H1 (cell line): ENCODE measurements around the gene SRPRB. TPM values are rescaled to one million over a fixed set of nuclear protein-coding genes. Genes with fewer than 3 reads are reported as not detected.

Experiments
- CTCF ChIA-PET: fragments of 300-600 bp; sonication (Branson Sonifier 250); formaldehyde crosslinking; loops from one replicate; lab custom pipeline; 2021; ENCODE audit not compliant: partially characterized antibody; lab: Charles Lee
- POLR2A ChIA-PET: fragments of 300-600 bp; sonication (Branson Sonifier 250); formaldehyde crosslinking; loops from one replicate; lab custom pipeline; 2021; ENCODE audit warnings: inconsistent platforms; ENCODE audit not compliant: partially characterized antibody; lab: Charles Lee
- DNase-seq, 2 experiments: peaks; one replicate each; pipeline versions ENCODE4 v3.0.0 to v3.0.0-alpha.2; 2010 to 2022; ENCODE audit warnings: low spot score in 2 of 2, low read depth in 1 of 2, mixed read lengths in 1 of 2
- FAIRE-seq: peaks from 2 replicates; lab custom pipeline; 2011; peaks lifted over from hg19 to GRCh38; lab: Jason Lieb, UNC
- H2AFZ ChIP-seq: 2 replicates; pipeline ENCODE4 v1.8.1; 2012; ENCODE audit warnings: low read length, inconsistent platforms
- H2AK5ac ChIP-seq: 2 replicates; pipeline ENCODE4 v1.6.1; 2013; ENCODE audit warnings: low read depth, low read length
- H2BK120ac ChIP-seq: replicated peaks from 2 replicates; pipeline ENCODE3; 2013; ENCODE audit warnings: low read depth, low read length, inconsistent platforms
- H2BK12ac ChIP-seq: 2 replicates; pipeline ENCODE4 v1.6.1; 2013; ENCODE audit warnings: low read depth, low read length
- H2BK15ac ChIP-seq: 2 replicates; pipeline ENCODE4 v1.6.1; 2013; ENCODE audit warnings: low read length
- H2BK20ac ChIP-seq: 2 replicates; pipeline ENCODE4 v1.6.1; 2013; ENCODE audit warnings: low read length
- H2BK5ac ChIP-seq: 2 replicates; pipeline ENCODE4 v1.6.1; 2013; ENCODE audit warnings: low read depth, low read length
- H3K14ac ChIP-seq: 2 replicates; pipeline ENCODE4 v1.6.1; 2013; ENCODE audit warnings: inconsistent platforms; ENCODE audit not compliant: insufficient read length
- H3K18ac ChIP-seq: 2 replicates; pipeline ENCODE4 v1.6.1; 2013; ENCODE audit warnings: low read length; ENCODE audit errors: extremely low read depth
- H3K23ac ChIP-seq: 2 replicates; pipeline ENCODE4 v1.6.1; 2013; ENCODE audit warnings: inconsistent platforms; ENCODE audit not compliant: insufficient read length
- H3K23me2 ChIP-seq: 2 replicates; pipeline ENCODE4 v1.6.1; 2013; ENCODE audit warnings: low read depth, low read length
- H3K27ac ChIP-seq: 2 replicates; pipeline ENCODE4 v1.6.1; 2011; ENCODE audit warnings: low read depth, low read length, inconsistent platforms
- H3K27me3 ChIP-seq, 4 experiments: replicated peaks in 1 of 4; 1 replicate in 1 of 4; 2 replicates in 3 of 4; pipeline versions ENCODE4 v1.6.1 to v1.8.1; 2011 to 2013; ENCODE audit warnings: low read length in 3 of 4, mild to moderate bottlenecking in 3 of 4, inconsistent platforms in 2 of 4, mixed read lengths in 2 of 4, moderate library complexity in 1 of 4; ENCODE audit not compliant: control insufficient read depth in 3 of 4, insufficient read depth in 3 of 4; ENCODE audit errors: extremely low read depth in 1 of 4
- H3K36me3 ChIP-seq, 4 experiments: 2 replicates each; pipeline versions ENCODE4 v1.6.1 to v1.8.1; 2011 to 2013; ENCODE audit warnings: mild to moderate bottlenecking in 4 of 4, low read length in 3 of 4, moderate library complexity in 2 of 4, control low read depth in 1 of 4, inconsistent platforms in 1 of 4; ENCODE audit not compliant: insufficient read depth in 4 of 4, control insufficient read depth in 2 of 4
- H3K4ac ChIP-seq: replicated peaks from 2 replicates; pipeline ENCODE3; 2013; ENCODE audit warnings: low read length, low read depth, mixed read lengths, inconsistent platforms; ENCODE audit not compliant: insufficient read length
- H3K4me1 ChIP-seq, 4 experiments: replicated peaks in 1 of 4; 1 replicate in 1 of 4; 2 replicates in 3 of 4; pipeline versions ENCODE4 v1.6.1 to v1.8.1; 2011 to 2013; ENCODE audit warnings: low read length in 3 of 4, inconsistent platforms in 2 of 4, mixed read lengths in 1 of 4; ENCODE audit not compliant: insufficient read depth in 4 of 4, control insufficient read depth in 3 of 4
- H3K4me2 ChIP-seq, 2 experiments: 2 replicates each; pipeline versions ENCODE4 v1.6.1 to v1.8.1; 2011 to 2013; ENCODE audit warnings: low read depth in 2 of 2, low read length in 2 of 2, control low read depth in 1 of 2, inconsistent platforms in 1 of 2, mild to moderate bottlenecking in 1 of 2; ENCODE audit not compliant: insufficient read depth in 1 of 2
- H3K4me3 ChIP-seq, 4 experiments: fragments of 200-600, 300-600 bp in 1 of 4; sonication (generic), shearing (Covaris generic), sonication (Bioruptor Twin) in 1 of 4; 2 replicates each; pipeline versions ENCODE4 v1.5.1 to v1.8.1; 2011 to 2016; ENCODE audit warnings: low read length in 4 of 4, low read depth in 3 of 4, control low read depth in 2 of 4, inconsistent platforms in 2 of 4, mild to moderate bottlenecking in 2 of 4, mixed read lengths in 1 of 4, moderate library complexity in 1 of 4; ENCODE audit not compliant: insufficient read depth in 2 of 4; ENCODE audit errors: extremely low read depth in 1 of 4
- H3K56ac ChIP-seq: replicated peaks from 2 replicates; pipeline ENCODE3; 2013; ENCODE audit warnings: low read depth, mild to moderate bottlenecking, mixed read lengths, low read length, inconsistent platforms; ENCODE audit not compliant: insufficient read length
- H3K79me1 ChIP-seq: 2 replicates; pipeline ENCODE4 v1.6.1; 2013; ENCODE audit warnings: low read depth, low read length, control low read depth
- H3K79me2 ChIP-seq, 2 experiments: 2 replicates each; pipeline versions ENCODE4 v1.6.1 to v1.8.1; 2012 to 2013; ENCODE audit warnings: low read length in 2 of 2, mild to moderate bottlenecking in 2 of 2, inconsistent platforms in 1 of 2; ENCODE audit not compliant: insufficient read depth in 2 of 2, control insufficient read depth in 1 of 2
- H3K9ac ChIP-seq, 4 experiments: replicated peaks in 1 of 4; 1 replicate in 1 of 4; 2 replicates in 3 of 4; pipeline versions ENCODE4 v1.6.1 to v1.8.1; 2011 to 2013; ENCODE audit warnings: low read depth in 3 of 4, low read length in 3 of 4, control low read depth in 2 of 4, mild to moderate bottlenecking in 2 of 4, moderate library complexity in 2 of 4, inconsistent platforms in 1 of 4; ENCODE audit errors: extremely low read depth in 1 of 4
- H3K9me3 ChIP-seq, 2 experiments: 2 replicates each; pipeline versions ENCODE4 v1.6.1 to v1.8.1; 2012 to 2013; ENCODE audit warnings: mild to moderate bottlenecking in 2 of 2, moderate library complexity in 2 of 2, control low read depth in 1 of 2, inconsistent platforms in 1 of 2, low read depth in 1 of 2, low read length in 1 of 2, mixed read lengths in 1 of 2; ENCODE audit not compliant: insufficient read depth in 2 of 2
- H4K20me1 ChIP-seq, 2 experiments: replicated peaks in 1 of 2; 2 replicates each; pipeline versions ENCODE3 to v1.8.1; 2011 to 2013; ENCODE audit warnings: inconsistent platforms in 2 of 2, low read length in 2 of 2, mild to moderate bottlenecking in 1 of 2; ENCODE audit not compliant: insufficient read depth in 2 of 2, control insufficient read depth in 1 of 2
- H4K5ac ChIP-seq: 2 replicates; pipeline ENCODE4 v1.6.1; 2013; ENCODE audit warnings: low read length, low read depth, mixed read lengths, inconsistent platforms; ENCODE audit not compliant: insufficient read length
- H4K8ac ChIP-seq: 2 replicates; pipeline ENCODE4 v1.8.0; 2013; ENCODE audit warnings: mild to moderate bottlenecking, moderate library complexity, low read length, inconsistent platforms; ENCODE audit not compliant: insufficient read depth; ENCODE audit errors: extremely low read depth
- H4K91ac ChIP-seq: replicated peaks from 2 replicates; pipeline ENCODE3; 2013; ENCODE audit warnings: low read length, mixed read lengths, inconsistent platforms; ENCODE audit not compliant: insufficient read length
- EGR1 ChIP-seq: IDR thresholded peaks from 2 replicates; pipeline ENCODE4 v1.6.1; 2011; ENCODE audit warnings: low read depth, low read length, borderline replicate concordance
- JUND ChIP-seq: IDR thresholded peaks from 2 replicates; pipeline ENCODE4 v1.6.1; 2011; ENCODE audit warnings: mild to moderate bottlenecking, improper control_type of control experiment, low read length
- POU5F1 ChIP-seq: IDR thresholded peaks from 2 replicates; pipeline ENCODE4 v1.6.1; 2011; ENCODE audit warnings: low read depth, mild to moderate bottlenecking, low read length, moderate library complexity
- RAD21 ChIP-seq, 2 experiments: IDR thresholded peaks in 1 of 2; conservative IDR thresholded peaks in 1 of 2; 2 replicates each; pipeline ENCODE4 v1.6.1; 2011; ENCODE audit warnings: low read depth in 2 of 2, low read length in 2 of 2, improper control_type of control experiment in 1 of 2, inconsistent platforms in 1 of 2, mild to moderate bottlenecking in 1 of 2, moderate library complexity in 1 of 2
- SAP30 ChIP-seq: fragments of 300-600 bp; sonication (generic); IDR thresholded peaks from 2 replicates; pipeline ENCODE4 v1.7.1; 2012; ENCODE audit warnings: low read length, moderate library complexity, mild to moderate bottlenecking, inconsistent platforms; ENCODE audit not compliant: insufficient read depth, insufficient replicate concordance
- SIX5 ChIP-seq: IDR thresholded peaks from 2 replicates; pipeline ENCODE4 v1.6.1; 2011; ENCODE audit warnings: mild to moderate bottlenecking, low read depth, low read length
- SP2 ChIP-seq: IDR thresholded peaks from 2 replicates; pipeline ENCODE4 v1.6.1; 2012; ENCODE audit warnings: mild to moderate bottlenecking, low read length, inconsistent platforms
- SRF ChIP-seq: IDR thresholded peaks from 2 replicates; pipeline ENCODE4 v1.6.1; 2011; ENCODE audit warnings: mild to moderate bottlenecking, low read depth, low read length, moderate library complexity
- SUZ12 ChIP-seq: fragments of 200-600 bp; sonication (generic); IDR thresholded peaks from 2 replicates; pipeline ENCODE4 v1.6.1; 2012; ENCODE audit warnings: mild to moderate bottlenecking, inconsistent platforms, low read length, moderate library complexity, mixed read lengths
- TAF1 ChIP-seq: IDR thresholded peaks from 2 replicates; pipeline ENCODE4 v1.6.1; 2011; ENCODE audit warnings: mild to moderate bottlenecking, low read depth, low read length
- TBP ChIP-seq: IDR thresholded peaks from 2 replicates; pipeline ENCODE4 v1.6.1; 2011; ENCODE audit warnings: low read depth, low read length, improper control_type of control experiment
- WGBS, 2 experiments: shearing (Covaris generic) in 1 of 2; methylation state at CpG; one replicate each; pipeline versions ENCODE4 v1.1.6 to v1.1.7; 2013 to 2015; ENCODE audit warnings: low lambda C conversion rate in 2 of 2, mixed read lengths in 2 of 2, inconsistent platforms in 1 of 2, low coverage in 1 of 2, missing lambda C conversion rate in 1 of 2; ENCODE audit not compliant: insufficient replicate concordance in 2 of 2, insufficient coverage in 1 of 2, insufficient read length in 1 of 2; ENCODE audit errors: extremely low coverage in 1 of 2, missing lambda C conversion rate in 1 of 2; 5-methylcytosine and 5-hydroxymethylcytosine counted together
- polyA plus RNA-seq, 7 experiments: library from polyadenylated mRNA; depleted of rRNA in 3 of 7; stranded (reverse) in 5 of 7; unstranded in 2 of 7; fragments of >200 nt in 5 of 7; fragments of 200-250 nt in 2 of 7; gene quantifications; 1 replicate in 5 of 7; 2 replicates in 1 of 7; 4 replicates in 1 of 7; pipeline versions ENCODE4 v1.2.1 to v1.2.3, GENCODE V29; 2011 to 2013; ENCODE audit warnings: missing spikeins in 2 of 7, mixed read lengths in 2 of 7
- total RNA-seq: library from RNA; stranded (reverse); fragmentation: NEBNext Ultra II Directional; extraction: Animal tissue kit (Norgen Biotek cat#: 25700); gene quantifications from 2 replicates; pipeline ENCODE4 v1.2.1, GENCODE V29; 2021
- TF ChIP-seq, protein P1 (sequence below), 3 experiments: IDR thresholded peaks; 1 replicate in 2 of 3; 2 replicates in 1 of 3; pipeline versions ENCODE4 v1.5.1 to v1.6.1; 2011; ENCODE audit warnings: low read length in 3 of 3, mild to moderate bottlenecking in 3 of 3, inconsistent platforms in 2 of 3, low read depth in 1 of 3, moderate library complexity in 1 of 3; ENCODE audit not compliant: insufficient read depth in 1 of 3; ENCODE audit errors: control extremely low read depth in 1 of 3

Gene SRPRB
- total and polyA plus RNA-seq, 2 of the 8 experiments (the other 6 are each of a cell fraction or from before 2014, with no cell fraction given), result 15.9 to 49.8 TPM

- no peak overlapping the region for H3K4me2 ChIP-seq
- H3K27me3 ChIP-seq, result no peaks in the 10 kb centered on the region
- no peak overlapping the region for H3K56ac ChIP-seq
- POLR2A ChIA-PET, result interaction anchor here (0.7 to 1.1 kb wide), 2 partner anchors 13 to 29 kb away, joined by 3 to 4 read pairs; no protein-coding TSS in a partner anchor
- no peak overlapping the region for H3K18ac ChIP-seq
- no peak overlapping the region for H3K9ac ChIP-seq
- no peaks in the 10 kb centered on the region; a peak in 3 of 8 replicates for H3K36me3 ChIP-seq
- H3K79me2 ChIP-seq, result no peaks in the 10 kb centered on the region
- no peaks in the 10 kb centered on the region for H4K20me1 ChIP-seq
- no peak overlapping the region for H3K4ac ChIP-seq
- H3K23ac ChIP-seq, result no peak overlapping the region
- no peak overlapping the region for H3K14ac ChIP-seq
- no peak overlapping the region for H4K91ac ChIP-seq
- no peak overlapping the region for H2BK5ac ChIP-seq
- no peak overlapping the region for H2BK15ac ChIP-seq
- H2BK12ac ChIP-seq, result no peak overlapping the region
- no peak for FAIRE-seq
- no peaks in the 10 kb centered on the region; a peak in 1 of 7 replicates for H3K4me1 ChIP-seq
- no peak overlapping the region for H4K8ac ChIP-seq
- CTCF ChIA-PET, result interaction anchor here (0.5 to 1.5 kb wide), 3 partner anchors 13 to 95 kb away, joined by 3 to 4 read pairs (median 3); no protein-coding TSS in a partner anchor
- no peak overlapping the region for H2BK120ac ChIP-seq
- no peak overlapping the region for H3K27ac ChIP-seq
- no peak overlapping the region for H4K5ac ChIP-seq
- H2AK5ac ChIP-seq, result no peak overlapping the region
- H3K9me3 ChIP-seq, result no peaks in the 10 kb centered on the region
- no peak overlapping the region for H2BK20ac ChIP-seq
- H2AFZ ChIP-seq, result no peak overlapping the region
- WGBS, 2 experiments, result 82% methylated on average over 4 of the region's 4 CpGs; no CpG with 5 or more reads in 1 of the 2 experiments
- H3K4me3 ChIP-seq, result no peak overlapping the region
- no peak for DNase-seq
- H3K23me2 ChIP-seq, result peaks cover 4% of the 10 kb centered on the region; the same call in 1 of the 2 replicates
- H3K79me1 ChIP-seq, result no peaks in the 10 kb centered on the region
- TF ChIP-seq SUZ12, result no peak
- TF ChIP-seq SAP30, result no peak
- no peak for TF ChIP-seq RAD21 (IDR thresholded peaks at IDR 0.05 in 1 of 2, conservative IDR thresholded peaks at IDR 0.05 in 1 of 2; ENCODE audit: low read depth in 2 of 2, low read length in 2 of 2)
- TF ChIP-seq, protein P1, sequence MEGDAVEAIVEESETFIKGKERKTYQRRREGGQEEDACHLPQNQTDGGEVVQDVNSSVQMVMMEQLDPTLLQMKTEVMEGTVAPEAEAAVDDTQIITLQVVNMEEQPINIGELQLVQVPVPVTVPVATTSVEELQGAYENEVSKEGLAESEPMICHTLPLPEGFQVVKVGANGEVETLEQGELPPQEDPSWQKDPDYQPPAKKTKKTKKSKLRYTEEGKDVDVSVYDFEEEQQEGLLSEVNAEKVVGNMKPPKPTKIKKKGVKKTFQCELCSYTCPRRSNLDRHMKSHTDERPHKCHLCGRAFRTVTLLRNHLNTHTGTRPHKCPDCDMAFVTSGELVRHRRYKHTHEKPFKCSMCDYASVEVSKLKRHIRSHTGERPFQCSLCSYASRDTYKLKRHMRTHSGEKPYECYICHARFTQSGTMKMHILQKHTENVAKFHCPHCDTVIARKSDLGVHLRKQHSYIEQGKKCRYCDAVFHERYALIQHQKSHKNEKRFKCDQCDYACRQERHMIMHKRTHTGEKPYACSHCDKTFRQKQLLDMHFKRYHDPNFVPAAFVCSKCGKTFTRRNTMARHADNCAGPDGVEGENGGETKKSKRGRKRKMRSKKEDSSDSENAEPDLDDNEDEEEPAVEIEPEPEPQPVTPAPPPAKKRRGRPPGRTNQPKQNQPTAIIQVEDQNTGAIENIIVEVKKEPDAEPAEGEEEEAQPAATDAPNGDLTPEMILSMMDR (IDR thresholded peaks at IDR 0.05; ENCODE audit: control extremely low read depth in 1 of 3, insufficient read depth in 1 of 3, low read depth in 1 of 3, low read length in 3 of 3), result no peak
- no peak for TF ChIP-seq SIX5
- no peak for TF ChIP-seq EGR1
- no peak for TF ChIP-seq SRF
- no peak for TF ChIP-seq TBP
- TF ChIP-seq POU5F1, result no peak
- no peak for TF ChIP-seq TAF1
- no peak for TF ChIP-seq JUND
- no peak for TF ChIP-seq SP2
Measured at GRCh38 chr3:133835961-133836360, 30.3 kb downstream of the SRPRB start.
